GM12878 (cell line): Measurements from ENCODE around the gene CDH4. TPM values are rescaled to one million over a fixed set of nuclear protein-coding genes. Genes with fewer than 3 reads are reported as not detected.

Experiments used
- ATAC-seq: fragments of 200-7000 bp; cut with Tn5 transposase; 3 replicates; pipeline ENCODE4 v1.9.1; 2020; ENCODE audit warnings: mild to moderate bottlenecking, moderate library complexity
- BruUV-seq: library from RNA; stranded (reverse); fragments of 400-500 nt; replicated peaks from 2 replicates; lab custom pipeline; 2021; lab: Mats Ljungman, UMichigan
- CTCF ChIA-PET: fragments of 300-600 bp; sonication (Branson Sonifier 250); formaldehyde crosslinking; extraction: SDS; loops from one replicate; lab custom pipeline; 2021; ENCODE audit warnings: inconsistent platforms; lab: Yijun Ruan, JAX
- POLR2A ChIA-PET: fragments of 350-600 bp; formaldehyde crosslinking; extraction: SDS; loops from one replicate; lab custom pipeline; 2021; ENCODE audit warnings: inconsistent platforms; lab: Charles Lee
- RAD21 ChIA-PET: fragments of 300-600 bp; sonication (Branson Sonifier 250); formaldehyde crosslinking; loops from one replicate; lab custom pipeline; 2023; ENCODE audit warnings: antibody characterized with exemption; ENCODE audit not compliant: unreplicated experiment; lab: Charles Lee
- SMC1A ChIA-PET: fragments of 300-600 bp; sonication (Branson Sonifier 250); formaldehyde crosslinking; loops from one replicate; lab custom pipeline; 2023; ENCODE audit not compliant: unreplicated experiment, uncharacterized antibody; lab: Charles Lee
- DNase-seq: peaks from one replicate; pipeline ENCODE4 v3.0.0-alpha.2; 2011; ENCODE audit warnings: low read depth, low spot score
- FAIRE-seq: peaks from 3 replicates; lab custom pipeline; 2011; peaks lifted over from hg19 to GRCh38; lab: Jason Lieb, UNC
- H2AFZ ChIP-seq: 2 replicates; pipeline ENCODE4 v1.6.0; 2011; ENCODE audit warnings: low read depth, low read length, control low read depth; ENCODE audit not compliant: control insufficient read depth
- H3K27ac ChIP-seq: 2 replicates; pipeline ENCODE4 v1.5.1; 2011; ENCODE audit warnings: control low read depth; ENCODE audit not compliant: control insufficient read depth, insufficient read depth
- H3K27me3 ChIP-seq, 2 experiments: replicated peaks in 1 of 2; 2 replicates each; pipeline versions ENCODE4 v1.6.0 to v1.6.1; 2011; ENCODE audit warnings: low read length in 1 of 2; ENCODE audit not compliant: control insufficient read depth in 2 of 2, insufficient read depth in 2 of 2
- H3K36me3 ChIP-seq, 2 experiments: 2 replicates each; pipeline ENCODE4 v1.5.1; 2011; ENCODE audit warnings: low read length in 1 of 2; ENCODE audit not compliant: control insufficient read depth in 2 of 2, insufficient read depth in 2 of 2
- H3K4me1 ChIP-seq: 2 replicates; pipeline ENCODE4 v1.6.1; 2011; ENCODE audit warnings: mild to moderate bottlenecking, low read length, moderate library complexity, mixed read lengths; ENCODE audit not compliant: control insufficient read depth, insufficient read depth
- H3K4me2 ChIP-seq: 2 replicates; pipeline ENCODE4 v1.6.0; 2011; ENCODE audit warnings: control low read depth; ENCODE audit not compliant: control insufficient read depth, insufficient read depth
- H3K4me3 ChIP-seq: fragments of 200-600 bp; sonication (generic); 2 replicates; pipeline ENCODE4 v1.5.1; 2016
- H3K79me2 ChIP-seq: 2 replicates; pipeline ENCODE4 v1.6.0; 2011; ENCODE audit warnings: low read length; ENCODE audit not compliant: control insufficient read depth, insufficient read depth
- H3K9ac ChIP-seq: 2 replicates; pipeline ENCODE4 v1.8.0; 2011; ENCODE audit warnings: low read length, control low read depth, mixed read lengths; ENCODE audit not compliant: control insufficient read depth, insufficient read depth
- H3K9me3 ChIP-seq: replicated peaks from 3 replicates; pipeline ENCODE4 v1.5.1; 2011; ENCODE audit warnings: mild to moderate bottlenecking, low read length; ENCODE audit not compliant: control insufficient read depth, insufficient read depth
- H4K20me1 ChIP-seq: 2 replicates; pipeline ENCODE4 v1.6.0; 2011; ENCODE audit not compliant: control insufficient read depth, insufficient read depth
- ASH2L ChIP-seq: fragments of 300-600, 200-600 bp; sonication (generic); IDR thresholded peaks from 2 replicates; pipeline ENCODE4 v1.6.1; 2017; ENCODE audit warnings: low read depth, mild to moderate bottlenecking, borderline replicate concordance
- CHD4 ChIP-seq: fragments of 200-600 bp; sonication (generic); IDR thresholded peaks from 2 replicates; pipeline ENCODE4 v1.6.1; 2016; ENCODE audit warnings: mild to moderate bottlenecking
- ESRRA ChIP-seq: IDR thresholded peaks from 2 replicates; pipeline ENCODE4 v1.6.1; 2012; ENCODE audit warnings: mild to moderate bottlenecking, low read length, improper control_type of control experiment
- HDAC6 ChIP-seq: fragments of 200-600 bp; sonication (generic); IDR thresholded peaks from one replicate; pipeline ENCODE4 v1.8.0; 2017; ENCODE audit warnings: antibody characterized with exemption; ENCODE audit not compliant: unreplicated experiment
- KDM1A ChIP-seq: fragments of 200-600 bp; sonication (generic); IDR thresholded peaks from 2 replicates; pipeline ENCODE4 v1.6.1; 2016; ENCODE audit warnings: borderline replicate concordance
- NFYB ChIP-seq: IDR thresholded peaks from 2 replicates; pipeline ENCODE4 v1.6.1; 2011; ENCODE audit warnings: low read depth, mild to moderate bottlenecking, low read length, improper control_type of control experiment, moderate library complexity; ENCODE audit not compliant: insufficient read depth
- RUNX3 ChIP-seq: IDR thresholded peaks from 2 replicates; pipeline ENCODE4 v1.6.1; 2012; ENCODE audit warnings: low read length, inconsistent platforms
- SIN3A ChIP-seq: IDR thresholded peaks from 2 replicates; pipeline ENCODE4 v1.6.1; 2012; ENCODE audit warnings: low read depth, low read length, improper control_type of control experiment
- SMC3 ChIP-seq: IDR thresholded peaks from 2 replicates; pipeline ENCODE4 v1.6.1; 2011; ENCODE audit warnings: low read length, improper control_type of control experiment, borderline replicate concordance
- WRNIP1 ChIP-seq: IDR thresholded peaks from 2 replicates; pipeline ENCODE4 v1.6.1; 2011; ENCODE audit warnings: low read depth, low read length, improper control_type of control experiment, borderline replicate concordance
- ZNF207 ChIP-seq: fragments of 450-650 bp; IDR thresholded peaks from 2 replicates; pipeline ENCODE4 v1.6.1; 2014; ENCODE audit warnings: antibody characterized with exemption, mild to moderate bottlenecking, borderline replicate concordance
- ZZZ3 ChIP-seq: IDR thresholded peaks from 2 replicates; pipeline ENCODE4 v1.6.1; 2011; ENCODE audit warnings: low read depth; ENCODE audit not compliant: control insufficient read depth, insufficient read length
- WGBS: methylation state at CpG from one replicate; pipeline ENCODE4 v1.1.6; 2016; ENCODE audit warnings: low lambda C conversion rate; ENCODE audit not compliant: insufficient replicate concordance, insufficient coverage; ENCODE audit errors: missing lambda C conversion rate; 5-methylcytosine and 5-hydroxymethylcytosine counted together
- in situ Hi-C: fragments of 300-500 bp; cut with MboI; formaldehyde crosslinking; loops from 9 replicates; pipeline ENCODE4 v1.14.3; 2018; ENCODE audit warnings: mixed read lengths
- intact Hi-C: fragments of 100-400 bp; cut with micrococcal nuclease; formaldehyde crosslinking; loops from one replicate; pipeline ENCODE4 v1.14.2; 2022; ENCODE audit not compliant: unreplicated experiment
- polyA plus RNA-seq, 11 experiments: library from polyadenylated mRNA; depleted of rRNA in 4 of 11; unstranded in 6 of 11; stranded (reverse) in 5 of 11; fragments of >200 nt; fragmentation: Nextera tagmentation in 4 of 11; fragmentation: Illumina TruSeq in 1 of 11; extraction: Ambion mirVana in 4 of 11; extraction: Trizol in 1 of 11; gene quantifications; 1 replicate in 1 of 11; 2 replicates in 10 of 11; pipeline versions ENCODE4 v1.2.1 to v1.2.3, GENCODE V29; 2011 to 2016; ENCODE audit warnings: inconsistent platforms in 2 of 11, missing spikeins in 2 of 11, low read depth in 1 of 11
- total RNA-seq, 4 experiments: library from RNA; depleted of rRNA in 3 of 4; stranded (reverse); fragments of >200 nt in 3 of 4; fragmentation: Illumina TruSeq in 1 of 4; extraction: Trizol in 1 of 4; gene quantifications; 2 replicates each; pipeline versions ENCODE4 v1.2.1 to v1.2.3, GENCODE V29; 2013 to 2021
- TF ChIP-seq, protein P1 (sequence below): IDR thresholded peaks from 2 replicates; pipeline ENCODE4 v1.6.1; 2012; ENCODE audit warnings: low read depth, low read length, improper control_type of control experiment
- TF ChIP-seq, protein P2 (sequence below): fragments of 450-650 bp; conservative IDR thresholded peaks from 2 replicates; pipeline ENCODE4 v1.6.1; 2017; ENCODE audit warnings: mild to moderate bottlenecking, moderate library complexity
- TF ChIP-seq, protein P3 (sequence below): fragments of 450-650 bp; IDR thresholded peaks from 2 replicates; pipeline ENCODE4 v1.6.1; 2016; ENCODE audit warnings: mild to moderate bottlenecking
- TF ChIP-seq, protein P4 (sequence below): fragments of 450-650 bp; formaldehyde crosslinking; IDR thresholded peaks from 2 replicates; pipeline ENCODE4 v1.4.0; 2020; ENCODE audit warnings: mild to moderate bottlenecking, moderate library complexity

CDH4 gene
- total and polyA plus RNA-seq, 10 of the 15 experiments (the other 5 are each of a cell fraction or from before 2014, with no cell fraction given): not detected

DNA sequence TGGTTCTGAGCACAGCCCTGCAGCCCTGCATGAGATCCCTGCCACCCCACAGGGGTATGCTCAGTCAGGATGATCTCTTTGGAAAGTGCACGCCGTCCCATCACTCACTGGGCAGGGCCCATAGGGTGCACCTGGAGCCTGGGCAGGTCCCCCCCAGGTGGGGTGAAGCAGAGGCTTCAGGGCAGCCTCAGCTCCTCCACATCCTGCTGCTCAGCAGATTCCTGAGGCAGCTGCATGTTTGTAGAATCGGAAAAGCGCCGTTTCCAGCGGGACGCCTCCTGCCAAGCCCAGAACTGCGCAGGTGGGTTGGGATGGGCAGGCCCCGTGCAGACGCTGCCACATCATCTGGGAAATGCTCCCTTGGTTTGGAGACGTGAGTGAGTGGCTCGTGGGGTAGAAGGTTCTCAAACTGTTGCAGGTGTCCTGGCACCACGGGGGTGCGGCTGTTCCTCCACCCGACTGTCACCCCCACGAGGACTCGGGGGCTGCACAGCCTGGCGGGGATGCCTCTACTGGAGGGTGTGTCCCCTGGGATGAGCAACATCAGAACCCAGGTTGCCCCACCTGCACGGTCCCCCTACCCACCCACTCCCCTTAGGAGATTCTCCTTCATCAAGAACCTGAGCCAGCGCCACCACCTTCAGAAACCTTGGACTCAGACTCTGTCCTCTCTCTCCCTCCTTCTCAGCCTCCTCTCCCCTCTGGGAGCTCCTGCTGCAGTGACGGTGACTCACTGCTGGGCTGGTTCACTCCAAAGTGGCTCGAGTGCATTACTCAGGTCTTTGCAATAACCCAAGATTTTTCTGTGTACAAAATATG lies 479.5 kb downstream of the CDH4 start:
- no peaks in the 10 kb centered on the region; the same call in 2 of the 3 replicates for H3K9me3 ChIP-seq
- intact Hi-C loops (no loop called here), in situ Hi-C loops (no loop called here)
- no peak overlapping the region for H3K4me3 ChIP-seq
- no TSS peak for BruUV-seq
- H3K27me3 ChIP-seq: no peaks in the 10 kb centered on the region
- RAD21 ChIA-PET: no interaction called here
- ATAC-seq: no peak
- H4K20me1 ChIP-seq: no peaks in the 10 kb centered on the region
- no peaks in the 10 kb centered on the region for H3K4me1 ChIP-seq
- SMC1A ChIA-PET: no interaction called here
- 54% methylated on average over 21 of the region's 22 CpGs for WGBS
- DNase-seq: no peak
- no peak overlapping the region for H3K27ac ChIP-seq
- POLR2A ChIA-PET: no interaction called here
- H3K9ac ChIP-seq: no peak overlapping the region
- CTCF ChIA-PET: no interaction called here
- H2AFZ ChIP-seq: no peak overlapping the region
- H3K4me2 ChIP-seq: no peak overlapping the region
- FAIRE-seq: no peak
- no peaks in the 10 kb centered on the region for H3K79me2 ChIP-seq
- no peaks in the 10 kb centered on the region for H3K36me3 ChIP-seq
- no peak for TF ChIP-seq WRNIP1
- TF ChIP-seq, protein P1, sequence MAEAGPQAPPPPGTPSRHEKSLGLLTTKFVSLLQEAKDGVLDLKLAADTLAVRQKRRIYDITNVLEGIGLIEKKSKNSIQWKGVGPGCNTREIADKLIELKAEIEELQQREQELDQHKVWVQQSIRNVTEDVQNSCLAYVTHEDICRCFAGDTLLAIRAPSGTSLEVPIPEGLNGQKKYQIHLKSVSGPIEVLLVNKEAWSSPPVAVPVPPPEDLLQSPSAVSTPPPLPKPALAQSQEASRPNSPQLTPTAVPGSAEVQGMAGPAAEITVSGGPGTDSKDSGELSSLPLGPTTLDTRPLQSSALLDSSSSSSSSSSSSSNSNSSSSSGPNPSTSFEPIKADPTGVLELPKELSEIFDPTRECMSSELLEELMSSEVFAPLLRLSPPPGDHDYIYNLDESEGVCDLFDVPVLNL: no peak
- TF ChIP-seq HDAC6: no peak
- no peak for TF ChIP-seq CHD4
- TF ChIP-seq SMC3: no peak
- no peak for TF ChIP-seq NFYB
- TF ChIP-seq SIN3A: no peak
- no peak for TF ChIP-seq ESRRA
- TF ChIP-seq ZZZ3: no peak
- no peak for TF ChIP-seq ASH2L
- no peak for TF ChIP-seq RUNX3
- TF ChIP-seq ZNF207: no peak
- TF ChIP-seq, protein P2, sequence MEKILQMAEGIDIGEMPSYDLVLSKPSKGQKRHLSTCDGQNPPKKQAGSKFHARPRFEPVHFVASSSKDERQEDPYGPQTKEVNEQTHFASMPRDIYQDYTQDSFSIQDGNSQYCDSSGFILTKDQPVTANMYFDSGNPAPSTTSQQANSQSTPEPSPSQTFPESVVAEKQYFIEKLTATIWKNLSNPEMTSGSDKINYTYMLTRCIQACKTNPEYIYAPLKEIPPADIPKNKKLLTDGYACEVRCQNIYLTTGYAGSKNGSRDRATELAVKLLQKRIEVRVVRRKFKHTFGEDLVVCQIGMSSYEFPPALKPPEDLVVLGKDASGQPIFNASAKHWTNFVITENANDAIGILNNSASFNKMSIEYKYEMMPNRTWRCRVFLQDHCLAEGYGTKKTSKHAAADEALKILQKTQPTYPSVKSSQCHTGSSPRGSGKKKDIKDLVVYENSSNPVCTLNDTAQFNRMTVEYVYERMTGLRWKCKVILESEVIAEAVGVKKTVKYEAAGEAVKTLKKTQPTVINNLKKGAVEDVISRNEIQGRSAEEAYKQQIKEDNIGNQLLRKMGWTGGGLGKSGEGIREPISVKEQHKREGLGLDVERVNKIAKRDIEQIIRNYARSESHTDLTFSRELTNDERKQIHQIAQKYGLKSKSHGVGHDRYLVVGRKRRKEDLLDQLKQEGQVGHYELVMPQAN: no peak
- TF ChIP-seq KDM1A: no peak
- TF ChIP-seq, protein P3, sequence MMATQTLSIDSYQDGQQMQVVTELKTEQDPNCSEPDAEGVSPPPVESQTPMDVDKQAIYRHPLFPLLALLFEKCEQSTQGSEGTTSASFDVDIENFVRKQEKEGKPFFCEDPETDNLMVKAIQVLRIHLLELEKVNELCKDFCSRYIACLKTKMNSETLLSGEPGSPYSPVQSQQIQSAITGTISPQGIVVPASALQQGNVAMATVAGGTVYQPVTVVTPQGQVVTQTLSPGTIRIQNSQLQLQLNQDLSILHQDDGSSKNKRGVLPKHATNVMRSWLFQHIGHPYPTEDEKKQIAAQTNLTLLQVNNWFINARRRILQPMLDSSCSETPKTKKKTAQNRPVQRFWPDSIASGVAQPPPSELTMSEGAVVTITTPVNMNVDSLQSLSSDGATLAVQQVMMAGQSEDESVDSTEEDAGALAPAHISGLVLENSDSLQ: no peak
- TF ChIP-seq, protein P4, sequence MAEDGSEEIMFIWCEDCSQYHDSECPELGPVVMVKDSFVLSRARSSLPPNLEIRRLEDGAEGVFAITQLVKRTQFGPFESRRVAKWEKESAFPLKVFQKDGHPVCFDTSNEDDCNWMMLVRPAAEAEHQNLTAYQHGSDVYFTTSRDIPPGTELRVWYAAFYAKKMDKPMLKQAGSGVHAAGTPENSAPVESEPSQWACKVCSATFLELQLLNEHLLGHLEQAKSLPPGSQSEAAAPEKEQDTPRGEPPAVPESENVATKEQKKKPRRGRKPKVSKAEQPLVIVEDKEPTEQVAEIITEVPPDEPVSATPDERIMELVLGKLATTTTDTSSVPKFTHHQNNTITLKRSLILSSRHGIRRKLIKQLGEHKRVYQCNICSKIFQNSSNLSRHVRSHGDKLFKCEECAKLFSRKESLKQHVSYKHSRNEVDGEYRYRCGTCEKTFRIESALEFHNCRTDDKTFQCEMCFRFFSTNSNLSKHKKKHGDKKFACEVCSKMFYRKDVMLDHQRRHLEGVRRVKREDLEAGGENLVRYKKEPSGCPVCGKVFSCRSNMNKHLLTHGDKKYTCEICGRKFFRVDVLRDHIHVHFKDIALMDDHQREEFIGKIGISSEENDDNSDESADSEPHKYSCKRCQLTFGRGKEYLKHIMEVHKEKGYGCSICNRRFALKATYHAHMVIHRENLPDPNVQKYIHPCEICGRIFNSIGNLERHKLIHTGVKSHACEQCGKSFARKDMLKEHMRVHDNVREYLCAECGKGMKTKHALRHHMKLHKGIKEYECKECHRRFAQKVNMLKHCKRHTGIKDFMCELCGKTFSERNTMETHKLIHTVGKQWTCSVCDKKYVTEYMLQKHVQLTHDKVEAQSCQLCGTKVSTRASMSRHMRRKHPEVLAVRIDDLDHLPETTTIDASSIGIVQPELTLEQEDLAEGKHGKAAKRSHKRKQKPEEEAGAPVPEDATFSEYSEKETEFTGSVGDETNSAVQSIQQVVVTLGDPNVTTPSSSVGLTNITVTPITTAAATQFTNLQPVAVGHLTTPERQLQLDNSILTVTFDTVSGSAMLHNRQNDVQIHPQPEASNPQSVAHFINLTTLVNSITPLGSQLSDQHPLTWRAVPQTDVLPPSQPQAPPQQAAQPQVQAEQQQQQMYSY (CRISPR knock-in tag): no peak
